Activated CD8-positive, alpha-beta memory T cell treated with anti-CD3 and anti-CD28 coated beads, Interleukin-2, amount 50 U/mL, for 4 hours (primary cell): ENCODE results near the gene SIN3A.
A peak's percentile ranks its signal among the peaks of the same experiment; 100 is the strongest.
"Not testable (repeated sequence)": the region's sequence is repeated elsewhere in the genome, so short reads cannot be mapped to it uniquely, and the experiment has no call there.

Source experiments
- DNase-seq: peaks from one replicate; pipeline ENCODE4 v3.0.0-alpha.2; 2020

The SIN3A gene

DNA sequence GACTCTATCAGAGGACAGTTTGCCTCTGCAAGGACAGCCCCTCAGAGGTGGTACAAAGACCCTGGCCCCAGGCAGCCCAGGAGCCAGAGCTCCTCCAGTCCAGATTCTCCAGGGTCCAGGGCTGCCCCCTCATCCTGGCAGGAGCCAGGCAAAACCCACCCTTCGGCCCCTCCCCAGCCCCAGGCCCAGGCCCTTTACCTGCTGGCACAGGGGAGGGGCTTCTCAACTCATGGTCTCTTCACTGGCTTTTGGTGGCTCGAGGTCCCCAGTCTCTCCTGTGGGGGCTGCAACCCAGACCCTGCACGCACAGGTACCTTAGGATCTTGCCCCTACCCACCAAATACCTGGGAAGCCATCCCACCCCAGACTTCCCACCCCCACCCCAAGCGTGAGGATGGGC, 96.1 kb downstream of the SIN3A start:
- DNase-seq = no peak

DNA sequence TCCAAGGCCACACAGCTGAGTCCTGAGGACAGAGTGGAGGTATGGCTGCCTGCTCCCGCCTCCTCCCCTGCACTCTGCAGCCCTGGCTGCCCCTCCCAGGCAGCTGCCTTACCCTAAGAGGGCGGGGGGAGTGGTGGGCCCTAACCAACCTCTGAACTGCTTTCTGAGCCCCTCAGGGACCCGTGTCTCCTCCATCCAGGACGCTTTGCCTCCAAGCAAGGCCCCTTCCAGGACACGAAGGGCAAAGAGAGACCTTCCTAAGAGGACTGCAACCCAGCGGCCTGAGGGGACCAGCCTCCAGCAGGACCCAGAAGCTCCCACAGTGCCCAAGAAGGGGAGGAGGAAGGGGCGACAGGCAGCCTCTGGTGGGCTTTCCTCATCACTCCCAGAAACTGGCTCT, 97.0 kb downstream of the SIN3A start:
- no peak for DNase-seq

DNA sequence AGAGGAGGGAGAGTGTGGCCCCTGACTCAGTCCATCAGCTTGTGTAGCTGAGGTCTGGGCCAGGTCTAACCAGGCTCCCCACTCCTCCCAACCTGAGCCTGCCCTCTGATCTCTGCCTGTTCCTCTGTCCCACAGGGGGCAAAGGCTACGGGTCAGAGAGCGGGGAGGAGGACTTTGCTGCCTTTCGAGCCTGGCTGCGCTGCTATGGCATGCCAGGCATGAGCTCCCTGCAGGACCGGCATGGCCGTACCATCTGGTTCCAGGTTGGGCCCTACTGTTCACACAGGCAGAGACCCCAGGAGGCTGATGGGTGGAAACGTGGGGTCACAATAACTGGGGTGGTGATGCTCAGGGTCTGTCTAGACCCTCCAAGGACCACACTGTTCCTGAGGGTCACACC, 97.9 kb downstream of the SIN3A start:
- DNase-seq = no peak

DNA sequence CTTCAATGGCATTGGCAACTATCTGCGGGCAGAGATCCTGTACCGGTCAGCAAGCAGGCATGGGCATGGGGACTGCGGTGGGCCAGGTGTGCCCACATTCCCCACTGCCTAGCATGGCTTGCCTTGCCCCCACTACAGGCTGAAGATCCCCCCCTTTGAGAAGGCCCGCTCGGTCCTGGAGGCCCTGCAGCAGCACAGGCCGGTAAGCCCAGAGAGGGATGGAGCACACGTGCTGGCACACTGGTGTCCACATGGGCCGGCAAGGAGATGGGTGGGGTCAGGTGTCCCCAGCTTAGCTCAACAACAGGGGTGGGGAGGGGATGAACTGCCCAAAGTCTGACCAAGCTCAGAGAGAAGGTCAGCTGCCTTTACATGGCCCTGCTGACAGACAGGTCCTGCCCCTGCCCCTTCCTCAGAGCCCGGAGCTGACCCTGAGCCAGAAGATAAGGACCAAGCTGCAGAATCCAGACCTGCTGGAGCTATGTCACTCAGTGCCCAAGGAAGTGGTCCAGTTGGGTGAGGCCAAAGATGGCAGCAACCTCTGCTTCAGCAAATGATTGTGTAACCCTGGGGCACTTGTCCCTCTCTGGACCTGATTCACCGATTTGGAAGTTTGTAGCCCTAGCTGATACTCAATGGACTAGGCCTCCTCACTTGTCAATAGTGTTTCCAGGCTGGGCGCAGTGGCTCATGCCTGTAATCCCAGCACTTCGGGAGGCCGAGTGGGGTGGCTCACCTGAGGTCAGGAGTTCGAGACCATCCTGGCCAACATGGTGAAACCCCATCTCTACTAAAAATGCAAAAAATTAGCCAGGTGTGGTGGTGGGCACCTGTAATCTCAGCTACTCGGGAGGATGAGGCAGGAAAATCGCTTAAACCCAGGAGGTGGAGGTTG, 99.1 kb downstream of the SIN3A start:
- no peak for DNase-seq

DNA sequence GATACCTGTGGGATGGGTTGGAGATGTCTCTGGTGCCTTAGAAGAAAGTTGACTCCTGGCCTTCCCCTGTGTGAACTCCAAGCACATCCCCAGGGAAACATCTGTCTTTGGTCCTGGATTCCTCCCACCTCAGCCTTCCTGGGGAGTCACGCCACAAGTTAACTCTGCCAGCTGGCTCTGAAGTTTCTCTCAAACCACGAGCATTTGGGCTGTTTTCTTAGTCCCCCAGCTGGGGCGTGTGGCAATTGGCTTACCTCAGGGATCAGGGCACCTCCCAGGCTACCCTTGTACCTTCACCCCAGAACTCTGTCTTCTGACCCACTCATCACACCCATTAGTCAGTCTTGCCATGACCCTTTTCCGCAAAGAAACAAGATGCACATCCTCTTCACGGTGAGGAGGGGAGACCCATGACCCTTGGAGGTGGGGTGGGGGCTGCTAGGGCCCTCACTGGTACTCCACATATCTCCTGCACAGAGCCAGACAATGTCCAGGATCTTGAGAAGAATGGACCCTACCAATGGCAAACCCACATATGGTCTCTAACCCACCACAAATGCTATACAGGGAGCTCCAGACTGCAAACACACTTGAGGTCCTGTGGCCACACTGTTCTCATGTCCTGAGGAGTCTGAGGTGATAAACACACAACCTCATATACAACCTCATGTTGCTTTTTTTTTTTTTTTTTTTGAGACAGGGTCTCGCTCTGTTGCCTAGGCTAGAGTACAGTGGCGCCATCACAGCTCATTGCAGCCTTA, 100.7 kb downstream of the SIN3A start:
- DNase-seq = no peak

DNA sequence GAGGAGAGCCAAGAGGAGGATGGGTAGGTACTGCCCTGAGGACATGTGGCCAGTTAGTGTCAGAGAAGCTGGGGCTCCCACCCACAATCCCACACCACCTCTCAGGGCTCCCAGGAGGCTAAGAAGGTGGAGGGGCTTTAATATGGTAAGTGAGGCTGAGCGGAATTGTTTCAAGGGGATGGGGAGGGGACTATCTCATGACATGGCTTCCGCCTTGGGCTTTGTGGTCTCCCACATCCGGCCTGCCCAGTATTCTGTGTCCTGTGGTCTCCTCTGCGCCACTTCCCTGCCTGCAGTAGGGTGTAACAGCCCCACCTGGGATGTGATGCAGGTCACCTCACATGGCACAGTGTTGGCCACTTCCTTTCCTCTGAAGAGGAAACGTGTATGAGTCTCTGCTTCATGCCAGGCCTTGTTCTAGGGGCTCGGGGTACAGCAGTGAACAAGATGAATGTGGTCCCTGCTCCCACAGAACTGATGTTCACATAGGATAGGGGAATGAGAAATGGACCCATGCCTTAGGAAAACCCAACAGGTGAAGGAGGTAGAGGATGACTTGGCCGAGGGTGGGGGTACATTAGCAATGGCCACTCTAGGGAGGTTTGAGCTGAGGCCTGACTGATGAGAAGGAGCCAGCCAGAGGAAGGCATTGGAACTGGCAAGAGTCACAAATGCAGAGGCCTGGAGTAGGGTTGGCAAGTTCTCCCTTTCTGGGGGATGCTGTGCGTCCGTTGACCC, 101.5 kb downstream of the SIN3A start:
- peak; percentile 43 for DNase-seq

DNA sequence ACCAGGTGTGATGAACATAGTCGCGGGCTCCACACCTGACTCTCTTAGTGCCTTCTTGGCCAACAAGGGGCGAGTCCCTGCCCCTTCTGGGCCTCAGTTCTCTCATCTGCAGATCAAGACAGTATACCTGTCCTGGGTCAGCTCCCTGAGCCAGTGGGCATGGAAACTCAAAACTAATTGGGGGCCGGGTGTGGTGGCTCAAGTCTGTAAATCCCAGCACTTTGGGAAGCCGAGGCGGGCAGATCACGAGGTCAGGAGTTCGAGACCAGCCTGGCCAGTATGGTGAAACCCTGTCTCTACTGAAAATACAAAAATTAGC, 102.2 kb downstream of the SIN3A start:
- DNase-seq = not testable (repeated sequence)

DNA sequence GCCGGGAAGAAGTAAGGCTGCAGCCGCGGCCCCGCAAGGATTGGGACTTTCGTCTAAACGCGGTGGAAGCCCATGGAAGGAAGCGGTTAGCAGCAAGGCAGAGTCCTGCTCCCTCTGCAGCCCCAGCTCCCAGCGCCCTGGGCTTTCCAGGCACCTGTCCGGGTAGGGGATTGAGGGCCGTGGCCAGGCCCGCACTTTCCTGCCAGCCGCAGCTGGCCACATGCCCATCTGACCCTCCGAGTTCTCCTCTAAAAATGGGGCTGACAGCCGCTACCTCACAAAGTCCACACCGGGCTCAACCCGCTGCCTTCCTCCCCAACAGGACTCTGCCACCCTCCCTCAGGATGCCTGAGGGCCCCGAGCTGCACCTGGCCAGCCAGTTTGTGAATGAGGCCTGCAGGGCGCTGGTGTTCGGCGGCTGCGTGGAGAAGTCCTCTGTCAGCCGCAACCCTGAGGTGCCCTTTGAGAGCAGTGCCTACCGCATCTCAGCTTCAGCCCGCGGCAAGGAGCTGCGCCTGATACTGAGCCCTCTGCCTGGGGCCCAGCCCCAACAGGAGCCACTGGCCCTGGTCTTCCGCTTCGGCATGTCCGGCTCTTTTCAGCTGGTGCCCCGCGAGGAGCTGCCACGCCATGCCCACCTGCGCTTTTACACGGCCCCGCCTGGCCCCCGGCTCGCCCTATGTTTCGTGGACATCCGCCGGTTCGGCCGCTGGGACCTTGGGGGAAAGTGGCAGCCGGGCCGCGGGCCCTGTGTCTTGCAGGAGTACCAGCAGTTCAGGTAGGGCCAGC, 102.7 kb downstream of the SIN3A start:
- no peak for DNase-seq

DNA sequence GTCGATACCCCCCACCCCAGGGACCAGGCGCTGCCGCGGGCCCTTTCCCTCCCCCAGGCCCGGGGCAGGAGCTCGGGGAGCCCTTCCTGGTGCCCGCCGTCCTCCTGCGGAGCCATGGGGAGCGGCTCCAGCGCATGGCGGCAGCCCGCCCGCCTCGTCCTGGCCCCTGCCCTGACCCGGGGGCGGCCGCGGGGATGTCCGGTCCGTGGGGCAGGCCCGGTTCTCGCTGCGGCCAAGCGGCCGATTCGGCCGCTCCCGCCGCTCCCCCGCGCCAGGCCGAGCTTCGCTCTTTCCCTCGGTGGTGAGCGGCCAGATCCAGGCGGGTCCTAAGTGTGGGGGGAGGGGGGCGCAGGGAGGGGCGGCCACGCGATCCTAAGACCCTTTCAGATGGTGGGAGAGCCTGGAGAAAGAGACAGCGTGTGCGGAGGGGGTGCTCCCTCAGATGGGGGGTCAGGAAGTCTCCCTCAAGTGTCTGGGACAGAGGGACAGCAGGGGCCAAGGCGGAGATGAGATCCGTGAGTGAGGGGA, 103.4 kb downstream of the SIN3A start:
- DNase-seq = no peak

DNA sequence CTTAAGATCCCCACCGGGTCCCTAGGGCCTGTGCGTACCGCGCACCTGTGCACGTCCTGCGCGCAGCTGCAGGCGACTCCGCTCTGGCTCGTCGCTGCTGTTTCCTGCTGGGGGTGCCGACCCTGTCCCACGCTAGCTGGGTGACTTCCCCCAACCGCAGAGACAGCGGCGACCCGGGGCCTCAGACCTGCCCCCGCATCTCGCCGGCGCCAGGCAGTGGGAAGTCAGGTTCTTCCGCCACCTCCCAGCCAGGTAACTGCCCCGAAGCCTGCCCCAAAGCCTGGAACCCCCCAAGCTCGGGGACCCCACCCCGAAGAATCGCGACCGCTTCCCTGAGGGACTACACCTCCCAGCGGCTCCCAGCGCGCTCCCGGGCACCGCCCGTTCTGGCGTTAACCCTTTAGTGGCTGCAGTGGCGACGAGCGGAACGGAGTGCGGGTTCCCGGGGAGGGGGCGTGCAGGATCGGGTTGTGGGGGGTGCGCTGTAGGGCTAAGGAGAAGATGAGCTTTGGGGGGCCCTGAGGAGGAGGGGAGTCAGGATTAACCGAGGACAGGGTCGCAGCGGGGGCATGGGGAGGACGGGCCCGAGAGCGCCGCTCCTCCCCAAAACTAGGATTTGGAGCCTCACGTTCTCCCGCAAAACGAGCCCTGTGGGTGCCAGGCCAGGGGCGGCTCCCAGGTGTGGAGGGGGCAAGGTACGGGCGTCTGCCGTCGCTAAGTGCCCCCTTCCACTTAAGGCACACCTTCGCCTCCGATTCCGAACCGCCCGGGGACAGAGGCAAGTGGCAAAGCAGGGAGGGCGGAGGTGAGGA, 104.1 kb downstream of the SIN3A start:
- peak; percentile 55 for DNase-seq

DNA sequence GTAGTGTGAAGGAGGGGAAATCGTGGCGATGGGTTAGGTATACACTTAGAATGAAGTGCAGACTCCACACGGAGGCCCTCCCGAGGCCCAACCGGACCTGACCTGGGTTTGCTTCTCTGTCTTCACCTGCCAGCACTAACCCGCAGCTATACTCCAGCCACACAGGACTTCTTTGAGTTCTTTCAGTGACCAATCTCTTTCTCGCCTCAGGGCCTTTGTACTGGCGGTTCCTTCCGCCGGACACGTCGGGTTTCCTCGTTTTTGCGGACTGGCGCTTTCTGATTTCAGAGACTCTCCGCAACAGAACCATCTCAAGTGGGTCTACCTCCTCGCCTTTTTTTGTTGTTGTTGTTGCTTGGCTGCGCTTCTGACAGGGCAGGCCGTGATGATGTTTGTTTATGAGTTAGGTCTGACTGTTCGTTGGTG, 104.7 kb downstream of the SIN3A start, which contains the start of gene NEIL1:
Gene NEIL1, plus strand, starts transcription at position 244 of the 426 bp plus-strand sequence. CDS start 1,867 bp downstream, outside the sequence.
- no peak for DNase-seq

DNA sequence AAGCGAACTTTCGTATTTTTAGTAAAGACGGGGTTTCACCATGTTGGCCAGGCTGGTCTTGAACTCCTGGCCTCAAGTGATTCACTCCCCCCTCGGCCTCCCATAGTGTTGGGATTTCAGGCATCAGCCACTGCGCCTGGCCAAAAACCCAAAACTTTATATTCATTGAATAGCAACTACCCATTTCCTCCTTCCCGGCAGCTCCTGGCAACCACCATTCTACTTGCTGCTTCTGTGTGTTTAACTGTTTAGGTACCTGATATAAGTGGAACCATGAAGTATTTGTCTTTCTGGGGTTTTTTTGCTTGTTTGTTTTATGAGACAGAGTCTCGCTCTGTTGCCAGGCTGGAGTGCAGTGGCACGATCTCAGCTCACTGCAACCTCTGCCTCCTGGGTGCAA, 107.5 kb downstream of the SIN3A start:
- not testable (repeated sequence) for DNase-seq

DNA sequence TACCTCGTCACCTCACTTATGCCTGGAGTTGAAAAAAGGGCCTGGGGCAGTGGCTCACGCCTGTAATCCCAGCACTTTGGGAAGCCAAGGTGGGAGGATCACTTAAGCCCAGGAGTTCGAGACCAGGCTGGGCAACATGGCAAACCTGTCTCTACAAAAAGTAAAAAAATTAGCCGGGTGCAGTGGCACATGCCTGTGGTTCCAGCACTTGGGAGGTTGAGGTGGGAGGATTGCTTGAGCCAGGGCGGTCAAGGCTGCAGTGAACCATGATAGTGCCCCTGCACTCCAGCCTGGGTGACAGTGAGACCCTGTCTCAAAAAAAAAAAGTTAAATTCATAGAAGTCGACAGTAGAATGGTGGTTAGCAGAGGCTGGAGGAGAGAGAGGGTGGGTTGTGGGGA, 109.3 kb downstream of the SIN3A start:
- no peak for DNase-seq

DNA sequence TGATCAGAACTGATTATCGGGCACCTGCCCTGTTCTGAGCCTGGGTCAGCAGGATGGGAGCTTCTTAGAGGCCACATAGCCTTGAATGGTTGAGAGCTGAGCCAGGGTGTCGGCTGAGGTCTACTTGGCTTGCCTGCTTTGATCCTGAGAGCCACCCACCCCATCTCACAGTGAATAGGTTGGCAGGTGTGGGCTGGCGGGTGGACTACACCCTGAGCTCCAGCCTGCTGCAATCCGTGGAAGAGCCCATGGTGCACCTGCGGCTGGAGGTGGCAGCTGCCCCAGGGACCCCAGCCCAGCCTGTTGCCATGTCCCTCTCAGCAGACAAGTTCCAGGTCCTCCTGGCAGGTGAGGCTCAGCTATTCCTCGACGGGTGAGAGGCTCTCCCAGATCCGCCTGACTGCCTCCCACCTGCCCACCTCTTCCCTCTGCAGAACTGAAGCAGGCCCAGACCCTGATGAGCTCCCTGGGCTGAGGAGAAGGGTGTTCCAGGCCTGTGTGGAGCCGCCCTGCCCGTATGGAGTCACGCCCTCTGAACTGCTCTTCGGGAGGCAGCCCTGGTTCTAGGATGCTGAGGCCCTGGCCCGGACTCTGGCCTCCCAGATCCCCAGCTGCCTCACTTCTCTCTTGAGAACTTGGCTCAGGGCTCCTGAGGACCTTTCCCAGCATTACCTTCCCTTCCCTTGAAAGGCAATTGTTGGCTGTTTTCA, 111.8 kb downstream of the SIN3A start:
- DNase-seq = no peak

DNA sequence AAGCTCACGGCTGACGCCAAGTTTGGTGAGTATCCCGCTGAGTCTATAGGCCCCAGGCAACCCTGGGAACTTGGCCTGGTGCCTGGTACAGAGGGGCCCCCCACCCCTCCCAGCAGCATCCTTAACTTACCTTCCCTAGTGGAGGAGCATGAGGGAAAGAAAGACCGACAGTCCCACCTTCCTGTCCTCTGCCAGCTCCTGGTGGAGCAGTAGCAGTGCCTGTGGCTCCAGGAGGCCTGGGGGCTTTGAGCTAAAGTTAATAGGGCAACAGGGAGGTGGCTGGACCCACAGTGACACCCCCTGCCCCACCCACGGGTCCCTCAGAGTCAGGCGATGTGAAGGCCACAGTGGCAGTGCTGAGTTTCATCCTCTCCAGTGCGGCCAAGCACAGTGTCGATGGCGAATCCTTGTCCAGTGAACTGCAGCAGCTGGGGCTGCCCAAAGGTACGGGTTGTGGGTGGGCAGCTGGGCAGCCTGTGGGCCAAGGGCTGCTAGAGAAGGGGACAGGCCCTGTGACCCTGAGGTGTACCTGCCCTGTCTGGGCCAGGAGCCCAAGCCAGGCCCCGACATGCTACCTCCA, 112.7 kb downstream of the SIN3A start:
- no peak for DNase-seq

DNA sequence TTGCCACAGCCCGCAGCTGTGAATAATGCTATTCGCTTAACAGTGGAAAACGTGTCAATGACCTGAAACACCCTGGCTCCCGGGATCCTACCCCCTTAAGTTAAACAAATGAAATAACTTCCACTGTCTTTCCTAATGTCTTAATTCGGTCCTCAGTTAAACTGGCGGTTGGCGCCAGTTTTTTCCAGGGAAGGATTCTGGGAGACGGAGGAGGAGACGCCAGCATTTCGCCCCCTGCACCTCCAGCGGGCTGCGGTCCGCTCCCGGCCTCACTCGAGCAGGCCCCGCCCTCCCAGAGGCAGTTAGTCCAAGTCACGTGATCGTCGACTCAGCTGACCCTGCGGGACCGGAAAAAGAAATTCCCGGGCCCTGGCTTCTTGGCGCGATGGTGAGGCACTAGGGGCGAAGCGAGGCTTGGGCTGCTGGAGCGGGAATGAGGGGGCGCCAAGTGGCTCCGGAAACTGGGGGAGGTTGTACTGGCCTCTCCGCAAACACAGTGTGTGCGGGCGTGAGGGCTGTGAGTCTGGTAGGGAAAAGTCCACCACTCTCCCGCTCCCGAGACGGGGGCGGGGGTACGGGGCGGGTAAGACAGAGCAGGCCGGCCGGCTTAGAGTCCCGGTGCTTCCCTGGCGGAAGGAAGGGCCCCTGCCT, 115.7 kb downstream of the SIN3A start, which contains the start of gene COMMD4:
Gene COMMD4, plus strand, starts transcription at position 359 of the 651 bp plus-strand sequence. Its CDS starts 27 bp downstream, at position 386.
- DNase-seq = peak; percentile 61

DNA sequence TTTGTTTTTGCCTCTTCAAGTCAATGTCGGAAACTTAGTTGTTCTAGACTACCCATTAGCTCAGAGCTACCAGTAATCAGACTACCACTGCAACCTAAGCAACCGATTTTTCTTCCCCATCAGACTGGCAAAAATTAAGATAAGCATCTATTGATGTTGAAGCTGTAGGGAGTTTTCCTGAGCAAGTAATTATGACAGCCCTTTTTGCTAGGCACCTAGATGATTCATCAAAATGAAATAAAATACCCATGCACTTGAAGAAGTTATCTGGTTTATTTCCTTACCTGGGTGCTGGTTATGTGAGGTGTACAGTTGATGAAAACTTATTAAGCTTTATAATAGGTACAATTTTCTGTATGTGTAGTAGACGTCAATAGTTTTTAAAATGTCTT, 116.2 kb downstream of the SIN3A start:
- DNase-seq = no peak

DNA sequence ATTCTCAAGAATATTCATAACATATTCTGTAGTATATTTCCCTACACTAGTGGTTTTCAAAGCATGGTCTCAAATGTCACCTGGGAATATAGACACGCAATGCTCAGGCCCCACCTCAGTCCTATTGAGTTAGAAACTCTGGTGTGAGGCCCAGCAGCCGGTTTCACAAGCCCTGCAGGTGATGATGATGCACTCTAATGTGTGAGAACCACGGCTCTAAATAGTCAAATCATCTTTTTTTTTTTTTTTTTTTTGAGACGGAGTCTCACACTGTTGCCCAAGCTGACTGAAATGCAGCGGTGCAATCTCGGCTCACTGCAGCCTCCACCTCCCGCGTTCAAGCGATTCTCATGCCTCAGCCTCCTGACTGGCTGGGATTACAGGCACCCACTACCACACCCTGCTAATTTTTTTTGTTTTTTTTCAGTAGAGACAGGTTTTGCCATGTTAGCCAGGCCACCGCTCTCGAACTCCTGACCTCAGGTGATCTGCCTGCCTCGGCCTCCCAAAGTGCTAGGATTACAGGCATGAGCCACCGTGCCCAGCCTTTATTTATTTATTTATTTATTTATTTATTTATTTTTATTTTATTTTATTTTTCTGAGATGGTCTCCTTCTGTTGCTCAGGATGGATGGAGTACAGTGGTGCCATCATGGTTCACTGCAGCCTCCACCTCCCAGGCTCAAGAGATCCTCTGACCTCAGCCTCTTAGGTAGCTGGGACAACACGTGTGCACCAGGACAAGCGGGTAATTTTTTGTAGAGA, 117.7 kb downstream of the SIN3A start:
- DNase-seq = not testable (repeated sequence)

DNA sequence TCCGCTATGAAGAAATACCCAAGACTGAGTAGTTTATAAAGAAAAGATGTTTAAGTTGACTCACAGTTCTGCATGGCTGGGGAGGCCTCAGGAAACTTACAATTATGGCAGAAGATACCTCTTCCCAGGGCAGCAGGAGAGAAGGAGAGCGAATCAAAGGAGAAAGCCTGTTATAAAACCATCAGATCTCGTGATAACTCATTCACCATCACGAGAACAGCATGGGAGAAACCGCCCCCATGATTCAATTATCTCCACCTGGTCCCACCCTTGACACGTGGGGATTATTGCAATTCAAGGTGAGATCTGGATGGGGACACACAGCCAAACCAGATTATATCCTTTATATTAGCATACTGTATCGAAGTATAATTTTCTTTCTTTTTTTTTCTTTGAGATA, 119.4 kb downstream of the SIN3A start:
- DNase-seq = not testable (repeated sequence)
